Activated T-helper 9 cell treated with anti-CD3 and anti-CD28 coated beads, Interleukin-2, amount 50 U/mL, for 16 hours (primary cell): ENCODE results near the gene MAD1L1.
A peak's percentile ranks its signal among the peaks of the same experiment; 100 is the strongest.

Experiments
- DNase-seq: peaks from one replicate; pipeline ENCODE4 v3.0.0-alpha.2; 2020; ENCODE audit warnings: low read depth

The MAD1L1 gene

GRCh38 chr7:2104107-2104710, 128.5 kb downstream of the MAD1L1 start:
- peak; percentile 28 for DNase-seq

- DNase-seq = no peak
These were observed 129.5 kb downstream of the MAD1L1 start for GRCh38 chr7:2103071-2103898.

- DNase-seq = no peak
These were observed 130.4 kb downstream of the MAD1L1 start for GRCh38 chr7:2102375-2102723.

- DNase-seq = no peak
These were observed 130.9 kb downstream of the MAD1L1 start for GRCh38 chr7:2101630-2102374.

- DNase-seq = no peak
These were observed 132.2 kb downstream of the MAD1L1 start for GRCh38 chr7:2100278-2101208.

- DNase-seq = no peak
These were observed 133.4 kb downstream of the MAD1L1 start for GRCh38 chr7:2099048-2099957.

GRCh38 chr7:2098496-2098895, 134.2 kb downstream of the MAD1L1 start:
- no peak for DNase-seq

GRCh38 chr7:2098056-2098455, 134.7 kb downstream of the MAD1L1 start:
- DNase-seq = no peak

GRCh38 chr7:2097492-2097891, 135.3 kb downstream of the MAD1L1 start:
- no peak for DNase-seq

- DNase-seq = no peak
These were observed 135.9 kb downstream of the MAD1L1 start for GRCh38 chr7:2096692-2097387.

GRCh38 chr7:2095436-2095835, 137.3 kb downstream of the MAD1L1 start:
- no peak for DNase-seq

- no peak for DNase-seq
These were observed 138.2 kb downstream of the MAD1L1 start for GRCh38 chr7:2094454-2095045.

GRCh38 chr7:2093843-2094220, 138.9 kb downstream of the MAD1L1 start:
- no peak for DNase-seq

GRCh38 chr7:2093215-2093842, 139.4 kb downstream of the MAD1L1 start:
- DNase-seq = no peak

- no peak for DNase-seq
These were observed 140.5 kb downstream of the MAD1L1 start for GRCh38 chr7:2092279-2092678.

- no peak for DNase-seq
These were observed 141.9 kb downstream of the MAD1L1 start for GRCh38 chr7:2090526-2091520.

GRCh38 chr7:2088801-2089200, 143.9 kb downstream of the MAD1L1 start:
- DNase-seq = no peak

GRCh38 chr7:2087744-2088143, 145.0 kb downstream of the MAD1L1 start:
- no peak for DNase-seq
